ENCODE data around the gene ZFP37. TPM values are rescaled to one million over a fixed set of nuclear protein-coding genes. Genes with fewer than 3 reads are reported as not detected.

The ZFP37 gene
- polyA plus RNA-seq, 1 of the 3 experiments (the other 2 are of a cell fraction): 0.58 TPM

DNA sequence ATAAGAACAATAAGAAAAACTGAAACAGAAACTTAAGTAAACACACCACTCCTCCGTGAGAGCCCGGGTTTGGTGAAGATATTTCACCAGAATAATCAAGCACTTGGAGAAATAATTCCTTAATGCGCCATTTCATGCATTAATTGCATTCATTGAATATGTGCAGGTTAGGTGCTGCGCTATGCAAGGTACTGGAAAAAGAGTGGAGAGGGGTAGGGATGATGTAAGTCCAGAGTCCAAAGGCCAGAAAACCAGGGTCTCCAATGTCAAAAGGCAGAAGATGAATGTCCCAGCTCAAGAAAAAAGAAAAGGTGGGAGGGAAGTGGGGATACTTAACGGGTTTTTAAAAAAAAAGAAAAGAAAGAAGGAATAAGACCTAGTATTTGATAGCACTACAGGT is 669 bp upstream of the ZFP37 start:
- POLR2A ChIA-PET: interaction anchor here (1.0 kb wide), 1 partner anchor 9 kb away, joined by 3 read pairs; no protein-coding TSS in a partner anchor
- Histone ChIP-seq H3K4me3 (ENCODE audit: low read depth in 2 of 2, low read length in 1 of 2) (peak overlapping the region; percentile 63 to 80), H2AFZ (ENCODE audit: low read depth) (peak overlapping the region; percentile 98), H3K9me2 (no peaks in the 10 kb centered on the region), H3K9me3 (no peaks in the 10 kb centered on the region), H4K20me1 (ENCODE audit: insufficient read depth) (no peaks in the 10 kb centered on the region), H3K27me3 (ENCODE audit: insufficient read depth) (peaks cover 6% of the 10 kb centered on the region; the same call in 1 of the 2 replicates), H3K27ac (ENCODE audit: low read depth in 2 of 2, low read length in 1 of 2) (peak overlapping the region; percentile 59 to 82), H3K4me1 (ENCODE audit: control insufficient read depth in 1 of 2, insufficient read depth in 2 of 2, low read depth in 1 of 2, low read length in 1 of 2) (0 out of 4 replicates have a peak, but pooled peaks cover 0 to 2% of the 10 kb centered on the region in 2 experiments), H3K9ac (peak overlapping the region; percentile 77; the same call in 1 of the 2 replicates), H3K79me2 (ENCODE audit: insufficient read depth) (peaks cover 7% of the 10 kb centered on the region; the same call in 1 of the 2 replicates), H3K4me2 (peak overlapping the region; percentile 64), H3K36me3 (replicated peaks in 1 of 2; ENCODE audit: control insufficient read depth in 1 of 2, insufficient read depth in 2 of 2, low read length in 1 of 2) (no peaks in the 10 kb centered on the region), H3F3A (replicated peaks; ENCODE audit: insufficient read depth) (no peaks in the 10 kb centered on the region)
- TF ChIP-seq SIN3A (IDR thresholded peaks at IDR 0.05; ENCODE audit: borderline replicate concordance, low read depth, low read length): no peak
- TF ChIP-seq, protein P1, sequence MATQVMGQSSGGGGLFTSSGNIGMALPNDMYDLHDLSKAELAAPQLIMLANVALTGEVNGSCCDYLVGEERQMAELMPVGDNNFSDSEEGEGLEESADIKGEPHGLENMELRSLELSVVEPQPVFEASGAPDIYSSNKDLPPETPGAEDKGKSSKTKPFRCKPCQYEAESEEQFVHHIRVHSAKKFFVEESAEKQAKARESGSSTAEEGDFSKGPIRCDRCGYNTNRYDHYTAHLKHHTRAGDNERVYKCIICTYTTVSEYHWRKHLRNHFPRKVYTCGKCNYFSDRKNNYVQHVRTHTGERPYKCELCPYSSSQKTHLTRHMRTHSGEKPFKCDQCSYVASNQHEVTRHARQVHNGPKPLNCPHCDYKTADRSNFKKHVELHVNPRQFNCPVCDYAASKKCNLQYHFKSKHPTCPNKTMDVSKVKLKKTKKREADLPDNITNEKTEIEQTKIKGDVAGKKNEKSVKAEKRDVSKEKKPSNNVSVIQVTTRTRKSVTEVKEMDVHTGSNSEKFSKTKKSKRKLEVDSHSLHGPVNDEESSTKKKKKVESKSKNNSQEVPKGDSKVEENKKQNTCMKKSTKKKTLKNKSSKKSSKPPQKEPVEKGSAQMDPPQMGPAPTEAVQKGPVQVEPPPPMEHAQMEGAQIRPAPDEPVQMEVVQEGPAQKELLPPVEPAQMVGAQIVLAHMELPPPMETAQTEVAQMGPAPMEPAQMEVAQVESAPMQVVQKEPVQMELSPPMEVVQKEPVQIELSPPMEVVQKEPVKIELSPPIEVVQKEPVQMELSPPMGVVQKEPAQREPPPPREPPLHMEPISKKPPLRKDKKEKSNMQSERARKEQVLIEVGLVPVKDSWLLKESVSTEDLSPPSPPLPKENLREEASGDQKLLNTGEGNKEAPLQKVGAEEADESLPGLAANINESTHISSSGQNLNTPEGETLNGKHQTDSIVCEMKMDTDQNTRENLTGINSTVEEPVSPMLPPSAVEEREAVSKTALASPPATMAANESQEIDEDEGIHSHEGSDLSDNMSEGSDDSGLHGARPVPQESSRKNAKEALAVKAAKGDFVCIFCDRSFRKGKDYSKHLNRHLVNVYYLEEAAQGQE (IDR thresholded peaks at IDR 0.05; ENCODE audit: low read depth, low read length): no peak
- TF ChIP-seq, protein P2, sequence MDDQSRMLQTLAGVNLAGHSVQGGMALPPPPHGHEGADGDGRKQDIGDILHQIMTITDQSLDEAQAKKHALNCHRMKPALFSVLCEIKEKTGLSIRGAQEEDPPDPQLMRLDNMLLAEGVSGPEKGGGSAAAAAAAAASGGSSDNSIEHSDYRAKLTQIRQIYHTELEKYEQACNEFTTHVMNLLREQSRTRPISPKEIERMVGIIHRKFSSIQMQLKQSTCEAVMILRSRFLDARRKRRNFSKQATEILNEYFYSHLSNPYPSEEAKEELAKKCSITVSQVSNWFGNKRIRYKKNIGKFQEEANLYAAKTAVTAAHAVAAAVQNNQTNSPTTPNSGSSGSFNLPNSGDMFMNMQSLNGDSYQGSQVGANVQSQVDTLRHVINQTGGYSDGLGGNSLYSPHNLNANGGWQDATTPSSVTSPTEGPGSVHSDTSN (IDR thresholded peaks at IDR 0.05): no peak
- no peak for TF ChIP-seq NRF1 (IDR thresholded peaks at IDR 0.05; ENCODE audit: low read depth, low read length)
- TF ChIP-seq RFX5 (IDR thresholded peaks at IDR 0.05; ENCODE audit: low read length): no peak
- TF ChIP-seq NFIC (IDR thresholded peaks at IDR 0.05; ENCODE audit: borderline replicate concordance): no peak
- TF ChIP-seq, protein P3, sequence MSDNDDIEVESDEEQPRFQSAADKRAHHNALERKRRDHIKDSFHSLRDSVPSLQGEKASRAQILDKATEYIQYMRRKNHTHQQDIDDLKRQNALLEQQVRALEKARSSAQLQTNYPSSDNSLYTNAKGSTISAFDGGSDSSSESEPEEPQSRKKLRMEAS (IDR thresholded peaks at IDR 0.05; ENCODE audit: low read depth): no peak
- no peak for TF ChIP-seq TEAD4 (IDR thresholded peaks at IDR 0.05; ENCODE audit: borderline replicate concordance, insufficient read depth)
- no peak for TF ChIP-seq ZBTB33 (IDR thresholded peaks at IDR 0.05; ENCODE audit: borderline replicate concordance, low read depth)
- TF ChIP-seq FOXJ3 (CRISPR knock-in tag; IDR thresholded peaks at IDR 0.05): no peak
- TF ChIP-seq MXI1 (IDR thresholded peaks at IDR 0.05; ENCODE audit: low read depth, low read length): no peak
- TF ChIP-seq, protein P4, sequence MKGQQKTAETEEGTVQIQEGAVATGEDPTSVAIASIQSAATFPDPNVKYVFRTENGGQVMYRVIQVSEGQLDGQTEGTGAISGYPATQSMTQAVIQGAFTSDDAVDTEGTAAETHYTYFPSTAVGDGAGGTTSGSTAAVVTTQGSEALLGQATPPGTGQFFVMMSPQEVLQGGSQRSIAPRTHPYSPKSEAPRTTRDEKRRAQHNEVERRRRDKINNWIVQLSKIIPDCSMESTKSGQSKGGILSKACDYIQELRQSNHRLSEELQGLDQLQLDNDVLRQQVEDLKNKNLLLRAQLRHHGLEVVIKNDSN (IDR thresholded peaks at IDR 0.05; ENCODE audit: borderline replicate concordance, low read depth): no peak
- TF ChIP-seq TCF12 (IDR thresholded peaks at IDR 0.05): no peak
- TF ChIP-seq, protein P5, sequence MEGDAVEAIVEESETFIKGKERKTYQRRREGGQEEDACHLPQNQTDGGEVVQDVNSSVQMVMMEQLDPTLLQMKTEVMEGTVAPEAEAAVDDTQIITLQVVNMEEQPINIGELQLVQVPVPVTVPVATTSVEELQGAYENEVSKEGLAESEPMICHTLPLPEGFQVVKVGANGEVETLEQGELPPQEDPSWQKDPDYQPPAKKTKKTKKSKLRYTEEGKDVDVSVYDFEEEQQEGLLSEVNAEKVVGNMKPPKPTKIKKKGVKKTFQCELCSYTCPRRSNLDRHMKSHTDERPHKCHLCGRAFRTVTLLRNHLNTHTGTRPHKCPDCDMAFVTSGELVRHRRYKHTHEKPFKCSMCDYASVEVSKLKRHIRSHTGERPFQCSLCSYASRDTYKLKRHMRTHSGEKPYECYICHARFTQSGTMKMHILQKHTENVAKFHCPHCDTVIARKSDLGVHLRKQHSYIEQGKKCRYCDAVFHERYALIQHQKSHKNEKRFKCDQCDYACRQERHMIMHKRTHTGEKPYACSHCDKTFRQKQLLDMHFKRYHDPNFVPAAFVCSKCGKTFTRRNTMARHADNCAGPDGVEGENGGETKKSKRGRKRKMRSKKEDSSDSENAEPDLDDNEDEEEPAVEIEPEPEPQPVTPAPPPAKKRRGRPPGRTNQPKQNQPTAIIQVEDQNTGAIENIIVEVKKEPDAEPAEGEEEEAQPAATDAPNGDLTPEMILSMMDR (IDR thresholded peaks at IDR 0.05): no peak
- CTCF ChIA-PET: interaction anchor here (0.6 to 1.3 kb wide), 2 partner anchors 15 to 55 kb away, joined by 3 to 4 read pairs; no protein-coding TSS in a partner anchor
- WGBS (ENCODE audit: low lambda C conversion rate): 18% methylated on average over 5 of the region's 5 CpGs
- no peak for DNase-seq

All from SK-N-SH (cell line).